WTC11 (cell line): ENCODE results near the gene SPNS3.

Experiments used
- FOXP4 ChIP-seq: sonication (generic); formaldehyde crosslinking; IDR thresholded peaks from 2 replicates; pipeline ENCODE4 v1.8.0; 2022; ENCODE audit warnings: mild to moderate bottlenecking, missing genetic modification reagents
- GTF2I ChIP-seq: fragments of 250-450 bp; sonication (Bioruptor Pico); conservative IDR thresholded peaks from 2 replicates; pipeline ENCODE4 v1.4.0; 2021; ENCODE audit warnings: mild to moderate bottlenecking
- MAX ChIP-seq: sonication (generic); formaldehyde crosslinking; IDR thresholded peaks from 2 replicates; pipeline ENCODE4 v1.8.0; 2022; ENCODE audit warnings: mild to moderate bottlenecking, missing genetic modification reagents
- TF ChIP-seq, protein P1 (sequence below): fragments of 200-600 bp; IDR thresholded peaks from 2 replicates; pipeline ENCODE4 v1.8.0; 2022; ENCODE audit warnings: antibody characterized with exemption

DNA sequence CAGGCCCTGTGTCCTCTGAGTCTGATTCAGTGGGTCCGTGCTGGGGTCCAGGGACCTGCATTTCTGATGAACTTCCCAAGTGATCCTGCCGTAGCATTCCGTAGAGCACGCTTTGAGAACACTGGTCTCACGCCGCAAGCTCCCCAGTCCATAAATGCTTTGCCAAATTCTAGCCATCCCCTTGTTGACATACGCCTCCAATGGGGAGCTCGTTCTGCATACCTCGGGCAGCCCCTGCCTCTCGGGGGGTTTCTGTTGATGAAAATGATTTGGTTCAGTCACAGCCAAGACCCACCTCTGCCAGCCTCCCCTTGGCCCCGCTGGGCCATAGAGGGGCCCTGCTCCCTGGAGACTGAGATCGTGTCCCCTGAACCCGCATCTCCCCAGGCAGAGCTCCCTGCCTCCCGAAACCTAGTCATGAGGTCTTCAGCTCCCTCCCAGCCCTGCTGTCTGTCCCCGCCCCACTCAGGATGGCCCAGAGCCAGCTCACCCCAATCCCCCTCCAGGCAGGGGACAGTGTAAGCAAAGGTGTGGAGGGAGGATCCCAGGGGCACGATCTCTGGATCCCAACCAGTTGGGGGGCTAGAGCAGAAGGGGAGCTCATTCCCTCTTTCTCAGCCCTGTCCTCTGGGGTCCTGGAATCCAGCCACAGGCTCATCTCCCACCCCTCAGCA lies 48.7 kb downstream of the SPNS3 start:
- TF ChIP-seq, protein P1, sequence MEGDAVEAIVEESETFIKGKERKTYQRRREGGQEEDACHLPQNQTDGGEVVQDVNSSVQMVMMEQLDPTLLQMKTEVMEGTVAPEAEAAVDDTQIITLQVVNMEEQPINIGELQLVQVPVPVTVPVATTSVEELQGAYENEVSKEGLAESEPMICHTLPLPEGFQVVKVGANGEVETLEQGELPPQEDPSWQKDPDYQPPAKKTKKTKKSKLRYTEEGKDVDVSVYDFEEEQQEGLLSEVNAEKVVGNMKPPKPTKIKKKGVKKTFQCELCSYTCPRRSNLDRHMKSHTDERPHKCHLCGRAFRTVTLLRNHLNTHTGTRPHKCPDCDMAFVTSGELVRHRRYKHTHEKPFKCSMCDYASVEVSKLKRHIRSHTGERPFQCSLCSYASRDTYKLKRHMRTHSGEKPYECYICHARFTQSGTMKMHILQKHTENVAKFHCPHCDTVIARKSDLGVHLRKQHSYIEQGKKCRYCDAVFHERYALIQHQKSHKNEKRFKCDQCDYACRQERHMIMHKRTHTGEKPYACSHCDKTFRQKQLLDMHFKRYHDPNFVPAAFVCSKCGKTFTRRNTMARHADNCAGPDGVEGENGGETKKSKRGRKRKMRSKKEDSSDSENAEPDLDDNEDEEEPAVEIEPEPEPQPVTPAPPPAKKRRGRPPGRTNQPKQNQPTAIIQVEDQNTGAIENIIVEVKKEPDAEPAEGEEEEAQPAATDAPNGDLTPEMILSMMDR: no peak
- TF ChIP-seq FOXP4 (no peak), GTF2I (no peak), MAX (CRISPR knock-in tag) (no peak)
